Stimulated activated naive CD8-positive, alpha-beta T cell treated with anti-CD3 and anti-CD28 coated beads, Interleukin-15, amount 100 ng/mL, for 72 hours (primary cell): ENCODE results near the gene GRB10.
"Not testable (repeated sequence)": the region's sequence is repeated elsewhere in the genome, so short reads cannot be mapped to it uniquely, and the experiment has no call there.

Source experiments
- ATAC-seq: fragments of 150-1000 bp; cut with Tn5 transposase; 2 replicates; pipeline ENCODE4 v1.10.0; 2021; ENCODE audit warnings: mild to moderate bottlenecking, moderate library complexity
- DNase-seq, 2 donors: peaks; one replicate each; pipeline ENCODE4 v3.0.0; 2021 to 2022
- H3K27ac Mint-ChIP-seq, 2 donors: one replicate each; pipeline ENCODE4 v1.8.0; 2022; ENCODE audit warnings: mild to moderate bottlenecking in 2 of 2, mixed read lengths in 2 of 2, moderate library complexity in 2 of 2
- H3K27me3 Mint-ChIP-seq: one replicate; pipeline ENCODE4 v1.8.0; 2022; ENCODE audit warnings: mixed read lengths
- H3K4me1 Mint-ChIP-seq: one replicate; pipeline ENCODE4 v1.8.0; 2022; ENCODE audit warnings: mild to moderate bottlenecking, mixed read lengths
- H3K4me3 Mint-ChIP-seq, 2 donors: one replicate each; pipeline ENCODE4 v1.8.0; 2022; ENCODE audit warnings: mild to moderate bottlenecking in 2 of 2, mixed read lengths in 2 of 2, moderate library complexity in 1 of 2
- H3K9me3 Mint-ChIP-seq, 2 donors: one replicate each; pipeline ENCODE4 v1.8.0; 2022; ENCODE audit warnings: mixed read lengths in 2 of 2

Gene GRB10

GRCh38 chr7:50748472-50748871 lies 34.2 kb downstream of the GRB10 start:
- DNase-seq (no peak), ATAC-seq (no peak)
- no peaks in the 10 kb centered on the region for H3K9me3 Mint-ChIP-seq
- no peak overlapping the region for H3K4me3 Mint-ChIP-seq
- H3K27ac Mint-ChIP-seq = no peak overlapping the region
- no peaks in the 10 kb centered on the region for H3K27me3 Mint-ChIP-seq
- peaks cover 3% of the 10 kb centered on the region for H3K4me1 Mint-ChIP-seq

- H3K4me1 Mint-ChIP-seq = peaks cover 2% of the 10 kb centered on the region
- H3K27me3 Mint-ChIP-seq = no peaks in the 10 kb centered on the region
- H3K9me3 Mint-ChIP-seq = no peaks in the 10 kb centered on the region
- peak overlapping the region in 1 of 2 donors; percentile 53 for H3K27ac Mint-ChIP-seq
- no peak for DNase-seq
- no peak for ATAC-seq
- H3K4me3 Mint-ChIP-seq = no peak overlapping the region
Measured at GRCh38 chr7:50745835-50746234, 36.9 kb downstream of the GRB10 start.

GRCh38 chr7:50745336-50745735 lies 37.4 kb downstream of the GRB10 start:
- Mint-ChIP-seq H3K4me1 (peaks cover 6% of the 10 kb centered on the region), H3K27me3 (no peaks in the 10 kb centered on the region), H3K4me3 (no peak overlapping the region), H3K27ac (no peak overlapping the region), H3K9me3 (no peaks in the 10 kb centered on the region)
- ATAC-seq = no peak
- no peak for DNase-seq

GRCh38 chr7:50743893-50744292 lies 38.8 kb downstream of the GRB10 start:
- Mint-ChIP-seq H3K9me3 (no peaks in the 10 kb centered on the region), H3K4me1 (peaks cover 19% of the 10 kb centered on the region), H3K4me3 (no peak overlapping the region), H3K27me3 (no peaks in the 10 kb centered on the region), H3K27ac (no peak overlapping the region)
- ATAC-seq = no peak
- DNase-seq = no peak

- no peaks in the 10 kb centered on the region for H3K9me3 Mint-ChIP-seq
- ATAC-seq = no peak
- H3K4me3 Mint-ChIP-seq = no peak overlapping the region
- DNase-seq = no peak
- H3K4me1 Mint-ChIP-seq = peaks cover 19% of the 10 kb centered on the region
- H3K27ac Mint-ChIP-seq = no peak overlapping the region
- no peaks in the 10 kb centered on the region for H3K27me3 Mint-ChIP-seq
Measured at GRCh38 chr7:50743016-50743415, 39.7 kb downstream of the GRB10 start.

GRCh38 chr7:50742401-50742800 lies 40.3 kb downstream of the GRB10 start:
- H3K27ac Mint-ChIP-seq = no peak overlapping the region
- DNase-seq = no peak
- no peak for ATAC-seq

GRCh38 chr7:50739744-50740435 lies 42.8 kb downstream of the GRB10 start:
- H3K4me1 Mint-ChIP-seq = peaks cover 24% of the 10 kb centered on the region
- peak overlapping the region; percentile 60 to 80 for H3K4me3 Mint-ChIP-seq
- ATAC-seq = peak; percentile 100
- H3K9me3 Mint-ChIP-seq = no peaks in the 10 kb centered on the region
- H3K27me3 Mint-ChIP-seq = no peaks in the 10 kb centered on the region
- peak overlapping the region; percentile 84 to 94 for H3K27ac Mint-ChIP-seq
- peak; percentile 45 to 73 for DNase-seq

More at GRCh38 chr7:50742401-50742800, 40.3 kb downstream of the GRB10 start:
- Mint-ChIP-seq H3K27me3 (no peaks in the 10 kb centered on the region), H3K4me1 (peaks cover 19% of the 10 kb centered on the region), H3K9me3 (no peaks in the 10 kb centered on the region), H3K4me3 (no peak overlapping the region)

GRCh38 chr7:50738932-50739331 lies 43.8 kb downstream of the GRB10 start:
- no peaks in the 10 kb centered on the region for H3K27me3 Mint-ChIP-seq

GRCh38 chr7:50735836-50736235 lies 46.9 kb downstream of the GRB10 start:
- H3K4me3 Mint-ChIP-seq, ATAC-seq, H3K27ac Mint-ChIP-seq, H3K9me3 Mint-ChIP-seq, DNase-seq, H3K27me3 Mint-ChIP-seq: not testable (repeated sequence)
- peaks cover 22% of the 10 kb centered on the region for H3K4me1 Mint-ChIP-seq

More at GRCh38 chr7:50738932-50739331, 43.8 kb downstream of the GRB10 start:
- ATAC-seq = no peak
- Mint-ChIP-seq H3K27ac (no peak overlapping the region), H3K9me3 (no peaks in the 10 kb centered on the region), H3K4me1 (peaks cover 25% of the 10 kb centered on the region), H3K4me3 (no peak overlapping the region)
- no peak for DNase-seq

GRCh38 chr7:50735333-50735732 lies 47.4 kb downstream of the GRB10 start:
- H3K27ac Mint-ChIP-seq = peak overlapping the region in 1 of 2 donors; percentile 50
- DNase-seq = no peak
- H3K4me1 Mint-ChIP-seq = peaks cover 18% of the 10 kb centered on the region

GRCh38 chr7:50734246-50734645 lies 48.5 kb downstream of the GRB10 start:
- Mint-ChIP-seq H3K27ac (no peak overlapping the region), H3K27me3 (no peaks in the 10 kb centered on the region), H3K4me1 (peaks cover 8% of the 10 kb centered on the region), H3K4me3 (no peak overlapping the region), H3K9me3 (no peaks in the 10 kb centered on the region)
- no peak for ATAC-seq
- DNase-seq = no peak

More at GRCh38 chr7:50735333-50735732, 47.4 kb downstream of the GRB10 start:
- H3K4me3 Mint-ChIP-seq = no peak overlapping the region
- H3K9me3 Mint-ChIP-seq = no peaks in the 10 kb centered on the region
- no peak for ATAC-seq
- H3K27me3 Mint-ChIP-seq = no peaks in the 10 kb centered on the region

GRCh38 chr7:50733552-50733951 lies 49.1 kb downstream of the GRB10 start:
- peaks cover 6% of the 10 kb centered on the region for H3K4me1 Mint-ChIP-seq
- H3K27me3 Mint-ChIP-seq = no peaks in the 10 kb centered on the region
- no peak for DNase-seq
- H3K9me3 Mint-ChIP-seq = no peaks in the 10 kb centered on the region
- no peak for ATAC-seq
- H3K27ac Mint-ChIP-seq = no peak overlapping the region
- no peak overlapping the region for H3K4me3 Mint-ChIP-seq

- ATAC-seq (no peak), DNase-seq (no peak)
- no peaks in the 10 kb centered on the region for H3K9me3 Mint-ChIP-seq
- H3K27me3 Mint-ChIP-seq = no peaks in the 10 kb centered on the region
- H3K4me3 Mint-ChIP-seq = no peak overlapping the region
- H3K27ac Mint-ChIP-seq = peak overlapping the region in 1 of 2 donors; percentile 66
- peaks cover 6% of the 10 kb centered on the region for H3K4me1 Mint-ChIP-seq
Measured at GRCh38 chr7:50731703-50732582, 50.8 kb downstream of the GRB10 start.

GRCh38 chr7:50730446-50731400 lies 52.0 kb downstream of the GRB10 start:
- no peaks in the 10 kb centered on the region for H3K9me3 Mint-ChIP-seq
- ATAC-seq = no peak

GRCh38 chr7:50729962-50730361 lies 52.7 kb downstream of the GRB10 start:
- H3K27me3 Mint-ChIP-seq = no peaks in the 10 kb centered on the region
- H3K27ac Mint-ChIP-seq = no peak overlapping the region
- ATAC-seq (no peak), DNase-seq (no peak)
- H3K4me1 Mint-ChIP-seq = peaks cover 6% of the 10 kb centered on the region
- H3K4me3 Mint-ChIP-seq = no peak overlapping the region
- no peaks in the 10 kb centered on the region for H3K9me3 Mint-ChIP-seq

More at GRCh38 chr7:50730446-50731400, 52.0 kb downstream of the GRB10 start:
- no peaks in the 10 kb centered on the region for H3K27me3 Mint-ChIP-seq
- peaks cover 6% of the 10 kb centered on the region for H3K4me1 Mint-ChIP-seq
- peak overlapping the region in 1 of 2 donors; percentile 42 for H3K27ac Mint-ChIP-seq
- no peak overlapping the region for H3K4me3 Mint-ChIP-seq
- DNase-seq = no peak
